ENCODE measurements around the gene UBR1. TPM values are rescaled to one million over a fixed set of nuclear protein-coding genes. Genes with fewer than 3 reads are reported as not detected.

UBR1 gene
- polyA plus RNA-seq, 1 donor (not counting 4 experiments of a cell fraction or from before 2014, with no cell fraction given), result 17.4 TPM

DNA sequence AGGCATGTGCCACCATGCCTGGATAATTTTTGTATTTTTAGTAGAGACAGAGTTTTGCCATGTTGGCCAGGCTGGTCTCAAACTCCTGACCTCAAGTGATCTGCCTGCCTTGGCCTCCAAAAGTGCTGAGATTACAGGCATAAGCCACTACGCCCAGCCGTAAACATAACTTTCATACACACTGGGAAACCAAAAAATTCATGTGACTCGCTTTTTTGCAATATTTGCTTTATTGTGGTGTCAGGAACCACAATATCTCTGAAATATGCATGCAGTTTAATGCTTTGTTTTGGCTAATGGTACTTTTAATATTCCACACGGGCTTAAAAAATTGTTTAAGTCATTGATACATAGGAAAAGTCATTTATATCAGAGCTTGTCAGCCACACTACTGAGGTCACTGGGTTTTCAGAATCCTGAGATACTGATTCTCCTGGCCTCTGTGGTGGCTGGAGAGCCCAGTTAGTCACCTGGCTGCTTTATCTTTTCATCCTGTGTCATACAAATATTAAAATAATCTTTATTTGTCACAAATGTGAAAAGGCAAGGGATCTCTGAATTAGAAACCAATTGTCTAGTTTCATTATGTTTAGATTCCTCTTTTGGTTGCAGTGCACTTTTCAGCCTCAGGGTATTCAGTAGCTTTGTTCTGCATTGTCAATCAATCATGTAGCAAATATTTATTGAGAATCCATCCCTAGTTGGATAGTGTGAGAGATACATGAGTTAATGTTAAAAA lies 37.5 kb upstream of the UBR1 start:
- Histone ChIP-seq H3K4me1 (ENCODE audit: control insufficient read depth, extremely low read depth, insufficient read depth, low read length) (no peaks in the 10 kb centered on the region), H3K9me1 (ENCODE audit: control insufficient read depth, extremely low read depth, insufficient read depth, low read length) (no peaks in the 10 kb centered on the region), H2AFZ (ENCODE audit: control insufficient read depth, low read length) (no peak overlapping the region), H4K20me1 (ENCODE audit: control insufficient read depth, extremely low read depth, insufficient read depth, low read length) (no peaks in the 10 kb centered on the region), H3K36me3 (ENCODE audit: control insufficient read depth in 2 of 2, extremely low read depth in 1 of 2, insufficient read depth in 2 of 2, low read length in 2 of 2) (peaks cover 0 to 6% of the 10 kb centered on the region in 2 experiments), H3K9me3 (ENCODE audit: control insufficient read depth, low read depth, low read length) (no peaks in the 10 kb centered on the region), H3K4me3 (ENCODE audit: control insufficient read depth in 2 of 3, extremely low read depth in 1 of 3, insufficient read depth in 2 of 3, low read depth in 1 of 3, low read length in 3 of 3) (no peak overlapping the region), H3K9ac (ENCODE audit: control insufficient read depth, extremely low read depth, insufficient read depth, low read length) (no peak overlapping the region), H3K27ac (ENCODE audit: control insufficient read depth, insufficient read depth, low read length) (no peak overlapping the region), H3K79me2 (ENCODE audit: control insufficient read depth, insufficient read depth, low read length) (no peaks in the 10 kb centered on the region), H3K4me2 (ENCODE audit: control insufficient read depth, extremely low read depth, insufficient read depth, low read depth, low read length) (no peak overlapping the region), H3K27me3 (ENCODE audit: control insufficient read depth, extremely low read depth, insufficient read depth, low read length) (no peaks in the 10 kb centered on the region)
- no peak for FAIRE-seq
- no peak for DNase-seq (ENCODE audit: low read depth, low spot score)
- dilution Hi-C loops (cut with MboI; ENCODE audit: extremely low pct_ligation_motif_present, low sequenced_read_pairs), result no loop called here
- TF ChIP-seq, protein P1, sequence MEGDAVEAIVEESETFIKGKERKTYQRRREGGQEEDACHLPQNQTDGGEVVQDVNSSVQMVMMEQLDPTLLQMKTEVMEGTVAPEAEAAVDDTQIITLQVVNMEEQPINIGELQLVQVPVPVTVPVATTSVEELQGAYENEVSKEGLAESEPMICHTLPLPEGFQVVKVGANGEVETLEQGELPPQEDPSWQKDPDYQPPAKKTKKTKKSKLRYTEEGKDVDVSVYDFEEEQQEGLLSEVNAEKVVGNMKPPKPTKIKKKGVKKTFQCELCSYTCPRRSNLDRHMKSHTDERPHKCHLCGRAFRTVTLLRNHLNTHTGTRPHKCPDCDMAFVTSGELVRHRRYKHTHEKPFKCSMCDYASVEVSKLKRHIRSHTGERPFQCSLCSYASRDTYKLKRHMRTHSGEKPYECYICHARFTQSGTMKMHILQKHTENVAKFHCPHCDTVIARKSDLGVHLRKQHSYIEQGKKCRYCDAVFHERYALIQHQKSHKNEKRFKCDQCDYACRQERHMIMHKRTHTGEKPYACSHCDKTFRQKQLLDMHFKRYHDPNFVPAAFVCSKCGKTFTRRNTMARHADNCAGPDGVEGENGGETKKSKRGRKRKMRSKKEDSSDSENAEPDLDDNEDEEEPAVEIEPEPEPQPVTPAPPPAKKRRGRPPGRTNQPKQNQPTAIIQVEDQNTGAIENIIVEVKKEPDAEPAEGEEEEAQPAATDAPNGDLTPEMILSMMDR (optimal IDR thresholded peaks at IDR 0.05 in 1 of 3, IDR thresholded peaks at IDR 0.05 in 1 of 3, conservative IDR thresholded peaks at IDR 0.05 in 1 of 3; ENCODE audit: extremely low read depth in 1 of 3, insufficient read depth in 2 of 3, low read length in 3 of 3), result no peak
- no peak for TF ChIP-seq EZH2 (IDR thresholded peaks at IDR 0.05; ENCODE audit: low read length)

DNA sequence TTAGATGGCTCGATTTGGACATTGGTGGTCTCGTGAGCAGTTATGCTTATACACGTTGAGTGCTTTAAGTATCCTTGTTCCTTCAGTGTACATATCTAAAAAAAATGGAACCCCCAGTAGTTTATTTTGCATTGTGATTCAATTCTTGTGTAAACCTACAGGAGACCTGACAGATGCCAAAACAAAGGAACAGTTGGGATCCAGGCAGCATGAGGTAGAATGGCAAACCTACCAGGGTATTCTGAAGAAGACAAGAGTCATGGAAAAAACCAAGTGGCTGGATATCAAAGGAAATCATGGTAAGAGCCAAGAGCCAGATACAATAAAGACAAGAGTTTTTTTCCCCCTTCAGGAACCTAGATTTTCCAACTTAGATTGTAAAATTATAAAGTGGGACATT lies 29.5 kb upstream of the UBR1 start:
- TF ChIP-seq, protein P1 (optimal IDR thresholded peaks at IDR 0.05 in 1 of 3, IDR thresholded peaks at IDR 0.05 in 1 of 3, conservative IDR thresholded peaks at IDR 0.05 in 1 of 3; ENCODE audit: extremely low read depth in 1 of 3, insufficient read depth in 2 of 3, low read length in 3 of 3), result no peak
- TF ChIP-seq EZH2 (IDR thresholded peaks at IDR 0.05; ENCODE audit: low read length), result no peak
- H3K9me1 ChIP-seq (ENCODE audit: control insufficient read depth, extremely low read depth, insufficient read depth, low read length), result no peaks in the 10 kb centered on the region
- no peaks in the 10 kb centered on the region for H3K27me3 ChIP-seq (ENCODE audit: control insufficient read depth, extremely low read depth, insufficient read depth, low read length)
- H3K4me1 ChIP-seq (ENCODE audit: control insufficient read depth, extremely low read depth, insufficient read depth, low read length), result peaks cover 12% of the 10 kb centered on the region
- H3K4me3 ChIP-seq (ENCODE audit: control insufficient read depth in 2 of 3, extremely low read depth in 1 of 3, insufficient read depth in 2 of 3, low read depth in 1 of 3, low read length in 3 of 3), result no peak overlapping the region
- no peak for DNase-seq (ENCODE audit: low read depth, low spot score)
- H3K79me2 ChIP-seq (ENCODE audit: control insufficient read depth, insufficient read depth, low read length), result no peaks in the 10 kb centered on the region
- H3K27ac ChIP-seq (ENCODE audit: control insufficient read depth, insufficient read depth, low read length), result no peak overlapping the region
- no peak overlapping the region for H2AFZ ChIP-seq (ENCODE audit: control insufficient read depth, low read length)
- H3K9me3 ChIP-seq (ENCODE audit: control insufficient read depth, low read depth, low read length), result no peaks in the 10 kb centered on the region
- dilution Hi-C loops (cut with MboI; ENCODE audit: extremely low pct_ligation_motif_present, low sequenced_read_pairs), result no loop called here
- H3K36me3 ChIP-seq (ENCODE audit: control insufficient read depth in 2 of 2, extremely low read depth in 1 of 2, insufficient read depth in 2 of 2, low read length in 2 of 2), result peaks cover 8% of the 10 kb centered on the region in 2 experiments
- FAIRE-seq, result no peak
- H3K9ac ChIP-seq (ENCODE audit: control insufficient read depth, extremely low read depth, insufficient read depth, low read length), result no peak overlapping the region
- H4K20me1 ChIP-seq (ENCODE audit: control insufficient read depth, extremely low read depth, insufficient read depth, low read length), result no peaks in the 10 kb centered on the region
- no peak overlapping the region for H3K4me2 ChIP-seq (ENCODE audit: control insufficient read depth, extremely low read depth, insufficient read depth, low read depth, low read length)

Data from keratinocyte (primary cell).